ENCODE measurements around the gene PLD5. TPM values are rescaled to one million over a fixed set of nuclear protein-coding genes. Genes with fewer than 3 reads are reported as not detected.
"Not testable (repeated sequence)": the region's sequence is repeated elsewhere in the genome, so short reads cannot be mapped to it uniquely, and the experiment has no call there.

PLD5 gene
- total RNA-seq, 2 donors from 2014 or later = 1.8 TPM; not detected in 1

GRCh38 chr1:242282758-242283485 is 241.6 kb downstream of the PLD5 start:
- ATAC-seq; intact Hi-C loops (cut with DNase I); H3K9me3 ChIP-seq; H3K27me3 ChIP-seq; H3K4me1 ChIP-seq; DNase-seq; H3K36me3 ChIP-seq (replicated peaks in 1 of 2; ENCODE audit: insufficient read depth in 1 of 2, low read depth in 2 of 2); H3K4me3 ChIP-seq; H3K27ac ChIP-seq: not testable (repeated sequence)
- WGBS, 2 donors = 30 to 46% methylated on average over 5 of the region's 5 CpGs

- H3K27me3 ChIP-seq; intact Hi-C loops (cut with DNase I); DNase-seq; H3K9me3 ChIP-seq; H3K4me1 ChIP-seq; H3K4me3 ChIP-seq; ATAC-seq; H3K36me3 ChIP-seq (replicated peaks in 1 of 2; ENCODE audit: insufficient read depth in 1 of 2, low read depth in 2 of 2); H3K27ac ChIP-seq: not testable (repeated sequence)
- 40 to 47% methylated on average over 3 of the region's 3 CpGs for WGBS, 2 donors
Measured at GRCh38 chr1:242278406-242278805, 246.1 kb downstream of the PLD5 start.

GRCh38 chr1:242276769-242277168 is 247.7 kb downstream of the PLD5 start:
- ATAC-seq; intact Hi-C loops (cut with DNase I); DNase-seq: not testable (repeated sequence)

GRCh38 chr1:242267004-242267403 is 257.5 kb downstream of the PLD5 start:
- H3K9me3 ChIP-seq; H3K36me3 ChIP-seq (replicated peaks in 1 of 2; ENCODE audit: insufficient read depth in 1 of 2, low read depth in 2 of 2); H3K27me3 ChIP-seq; H3K4me1 ChIP-seq; H3K4me3 ChIP-seq; ATAC-seq; intact Hi-C loops (cut with DNase I); DNase-seq; H3K27ac ChIP-seq: not testable (repeated sequence)
- 41 to 88% methylated on average over 2 of the region's 2 CpGs for WGBS, 2 donors

More at GRCh38 chr1:242276769-242277168, 247.7 kb downstream of the PLD5 start:
- not testable (repeated sequence) for H3K27ac ChIP-seq; H3K4me3 ChIP-seq; H3K36me3 ChIP-seq (replicated peaks in 1 of 2; ENCODE audit: insufficient read depth in 1 of 2, low read depth in 2 of 2); H3K9me3 ChIP-seq; H3K4me1 ChIP-seq; H3K27me3 ChIP-seq
- WGBS, 2 donors = 72 to 83% methylated on average over 6 of the region's 6 CpGs

GRCh38 chr1:242264419-242264818 is 260.1 kb downstream of the PLD5 start:
- H3K27ac ChIP-seq; H3K36me3 ChIP-seq (replicated peaks in 1 of 2; ENCODE audit: insufficient read depth in 1 of 2, low read depth in 2 of 2); H3K4me3 ChIP-seq; H3K9me3 ChIP-seq; DNase-seq; intact Hi-C loops (cut with DNase I); H3K27me3 ChIP-seq; H3K4me1 ChIP-seq; ATAC-seq: not testable (repeated sequence)
- 51 to 54% methylated on average over 7 of the region's 7 CpGs for WGBS, 2 donors

GRCh38 chr1:242245255-242245654 is 279.2 kb downstream of the PLD5 start:
- no peak for ATAC-seq
- WGBS, 2 donors = 56 to 70% methylated on average over 5 of the region's 5 CpGs
- DNase-seq = no peak
- TF ChIP-seq CTCF (IDR thresholded peaks at IDR 0.05) (no peak), POLR2A (IDR thresholded peaks at IDR 0.05) (no peak)
- intact Hi-C loops (cut with DNase I) = no loop called here
- no peaks in the 10 kb centered on the region for H3K9me3 ChIP-seq
- H3K36me3 ChIP-seq (replicated peaks in 1 of 2; ENCODE audit: insufficient read depth in 1 of 2, low read depth in 2 of 2) = no peaks in the 10 kb centered on the region
- H3K4me3 ChIP-seq = no peak overlapping the region
- H3K27me3 ChIP-seq = no peaks in the 10 kb centered on the region
- H3K27ac ChIP-seq = no peak overlapping the region
- no peaks in the 10 kb centered on the region for H3K4me1 ChIP-seq

- Histone ChIP-seq H3K4me3 (no peak overlapping the region), H3K4me1 (no peaks in the 10 kb centered on the region), H3K36me3 (replicated peaks in 1 of 2; ENCODE audit: insufficient read depth in 1 of 2, low read depth in 2 of 2) (no peaks in the 10 kb centered on the region), H3K27ac (no peak overlapping the region), H3K9me3 (no peaks in the 10 kb centered on the region), H3K27me3 (no peaks in the 10 kb centered on the region)
- ATAC-seq = no peak
- DNase-seq = no peak
- 32 to 57% methylated on average over 1 of the region's 1 CpG for whole genome bisulfite sequencing, 2 donors
- no peak for TF ChIP-seq CTCF (IDR thresholded peaks at IDR 0.05)
- TF ChIP-seq POLR2A (IDR thresholded peaks at IDR 0.05) = no peak
- intact Hi-C loops (cut with DNase I) = no loop called here
Measured at GRCh38 chr1:242243472-242243871, 281.0 kb downstream of the PLD5 start.

All from body of pancreas (tissue), 4 donors.